Spinal cord (tissue), 10 donors: ENCODE results near the gene THTPA. TPM values are rescaled to one million over a fixed set of nuclear protein-coding genes. Genes with fewer than 3 reads are reported as not detected.

Experiments
- DNase-seq, 6 donors: peaks; one replicate each; pipeline versions ENCODE4 v3.0.0 to v3.0.0-alpha.2; 2013 to 2015; ENCODE audit warnings: low spot score in 6 of 6, low read depth in 4 of 6
- H3K27ac ChIP-seq: one replicate; pipeline ENCODE4 v1.5.1; 2013; ENCODE audit warnings: low read depth, low read length, control low read depth
- H3K27me3 ChIP-seq: one replicate; pipeline ENCODE4 v1.6.1; 2013; ENCODE audit warnings: low read length; ENCODE audit not compliant: control insufficient read depth, insufficient read depth
- H3K36me3 ChIP-seq: one replicate; pipeline ENCODE4 v1.6.1; 2013; ENCODE audit warnings: low read length; ENCODE audit not compliant: control insufficient read depth, insufficient read depth
- H3K4me1 ChIP-seq: one replicate; pipeline ENCODE4 v1.6.1; 2013; ENCODE audit warnings: low read length; ENCODE audit not compliant: control insufficient read depth, insufficient read depth
- H3K4me3 ChIP-seq: one replicate; pipeline ENCODE4 v1.5.1; 2013; ENCODE audit warnings: low read depth, low read length, control low read depth
- H3K9me3 ChIP-seq: one replicate; pipeline ENCODE4 v1.6.1; 2013; ENCODE audit warnings: low read length; ENCODE audit not compliant: control insufficient read depth, insufficient read depth
- WGBS: methylation state at CpG from one replicate; pipeline ENCODE4 v1.1.5; 2013; ENCODE audit warnings: missing lambda C conversion rate; ENCODE audit not compliant: insufficient coverage; 5-methylcytosine and 5-hydroxymethylcytosine counted together
- polyA plus RNA-seq, 2 donors: library from polyadenylated mRNA; unstranded; fragments of 120-200 nt; gene quantifications; one replicate each; pipeline ENCODE4 v1.2.1, GENCODE V29; 2013; ENCODE audit not compliant: insufficient read length in 2 of 2
- total RNA-seq, 2 donors: library from RNA; depleted of rRNA in 1 of 2; stranded (reverse); fragments of 120-200 nt in 1 of 2; fragments of >200 nt in 1 of 2; gene quantifications; one replicate each; pipeline versions ENCODE4 v1.2.3 to v1.2.4, GENCODE V29; 2013 to 2014
- donor health status: healthy.

Gene THTPA
- total and polyA plus RNA-seq, 4 donors: 15.1 to 36.7 (median 26.0) TPM

DNA sequence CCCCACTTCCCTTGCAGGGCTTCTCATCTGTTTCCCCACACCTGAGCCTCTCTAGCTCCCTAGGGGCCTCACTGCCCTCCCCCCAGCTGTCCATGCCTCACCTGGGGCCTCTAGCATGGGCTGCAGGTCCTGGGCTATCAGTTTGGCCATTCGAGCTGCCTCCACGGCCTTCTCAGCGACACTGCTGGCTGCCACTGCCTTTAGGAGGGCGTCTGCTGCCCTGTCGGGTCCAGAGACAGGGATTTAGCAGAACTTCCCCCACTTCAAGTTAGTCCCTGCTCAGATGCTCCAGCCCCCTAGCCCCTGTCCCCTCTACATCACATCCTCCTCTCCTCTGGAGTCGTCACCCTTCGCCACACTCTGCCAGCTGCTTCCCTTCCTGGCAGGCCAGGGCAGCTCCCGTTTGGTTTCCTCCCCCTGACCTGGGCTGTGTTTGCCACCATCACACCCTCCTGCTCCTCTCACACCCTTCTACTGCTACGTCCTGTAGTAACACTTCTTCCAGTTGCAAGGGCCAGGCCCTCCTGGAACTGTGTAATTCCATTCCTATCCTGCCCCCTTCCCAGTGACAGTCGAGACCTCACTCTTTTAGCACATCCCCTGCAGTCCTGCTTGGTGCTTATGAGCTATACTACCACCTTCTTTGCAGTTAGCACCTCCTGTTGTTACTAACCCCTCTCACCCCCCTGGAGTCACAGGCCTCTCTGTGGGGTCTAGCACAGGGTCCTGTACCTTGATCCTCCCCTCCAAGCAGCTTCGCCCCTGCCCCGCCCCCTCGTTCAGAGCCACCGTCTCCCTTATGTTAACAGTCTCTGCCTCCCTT lies 15.8 kb downstream of the THTPA start:
- Histone ChIP-seq H3K4me1 (peaks cover 76% of the 10 kb centered on the region), H3K4me3 (no peak overlapping the region), H3K27ac (no peak overlapping the region), H3K9me3 (no peaks in the 10 kb centered on the region), H3K27me3 (peaks cover 16% of the 10 kb centered on the region), H3K36me3 (peaks cover 40% of the 10 kb centered on the region)
- WGBS: 75% methylated on average over 14 of the region's 14 CpGs
- DNase-seq: peak in 1 of 6 donors; percentile 1

DNA sequence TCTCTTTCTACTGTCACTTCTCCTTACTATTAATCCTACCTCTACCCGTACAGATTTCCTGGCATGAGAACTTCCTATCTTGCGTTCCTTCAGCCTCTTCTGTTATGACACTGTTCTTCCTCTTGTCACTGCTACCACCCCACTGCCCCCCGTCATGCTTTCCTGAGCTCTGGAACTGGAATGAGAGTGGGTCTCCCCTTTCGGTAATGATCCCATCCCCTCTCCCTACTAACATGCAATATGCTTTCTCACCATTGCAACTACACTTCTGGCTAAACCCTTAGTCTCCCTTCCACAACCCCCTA lies 16.4 kb downstream of the THTPA start:
- H3K27ac ChIP-seq: no peak overlapping the region
- peaks cover 22% of the 10 kb centered on the region for H3K27me3 ChIP-seq
- WGBS: 81% methylated on average over 3 of the region's 4 CpGs

DNA sequence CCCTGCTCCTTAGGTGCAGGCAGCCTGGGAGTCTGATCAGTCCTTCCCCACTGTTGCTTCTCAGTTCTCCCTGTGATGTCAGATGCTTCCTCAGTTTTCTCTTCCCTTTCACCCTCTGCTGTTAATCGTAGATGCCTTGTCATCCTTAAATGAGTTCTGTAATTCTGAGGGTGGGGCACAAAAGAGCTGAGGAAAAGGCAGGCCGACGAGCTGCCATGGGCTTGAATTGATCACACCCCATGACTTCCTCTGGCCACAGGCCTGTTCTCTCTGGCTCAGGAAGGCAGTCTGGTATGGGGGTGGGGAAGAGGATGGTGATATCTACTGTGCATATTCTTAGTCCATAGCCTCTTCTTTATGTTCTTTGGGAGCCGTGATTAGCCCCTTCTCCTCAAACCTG lies 16.8 kb downstream of the THTPA start:
- Histone ChIP-seq H3K27me3 (peaks cover 26% of the 10 kb centered on the region), H3K4me1 (peaks cover 75% of the 10 kb centered on the region), H3K4me3 (no peak overlapping the region), H3K9me3 (no peaks in the 10 kb centered on the region), H3K27ac (no peak overlapping the region), H3K36me3 (peaks cover 40% of the 10 kb centered on the region)
- WGBS: no CpG with 5 or more reads among the region's 4 CpGs
- peak in 1 of 6 donors; percentile 3 for DNase-seq

More for the DNA sequence above, 16.4 kb downstream of the THTPA start:
- H3K4me3 ChIP-seq: no peak overlapping the region
- H3K4me1 ChIP-seq: peaks cover 75% of the 10 kb centered on the region
- no peaks in the 10 kb centered on the region for H3K9me3 ChIP-seq
- no peak for DNase-seq
- H3K36me3 ChIP-seq: peaks cover 40% of the 10 kb centered on the region

DNA sequence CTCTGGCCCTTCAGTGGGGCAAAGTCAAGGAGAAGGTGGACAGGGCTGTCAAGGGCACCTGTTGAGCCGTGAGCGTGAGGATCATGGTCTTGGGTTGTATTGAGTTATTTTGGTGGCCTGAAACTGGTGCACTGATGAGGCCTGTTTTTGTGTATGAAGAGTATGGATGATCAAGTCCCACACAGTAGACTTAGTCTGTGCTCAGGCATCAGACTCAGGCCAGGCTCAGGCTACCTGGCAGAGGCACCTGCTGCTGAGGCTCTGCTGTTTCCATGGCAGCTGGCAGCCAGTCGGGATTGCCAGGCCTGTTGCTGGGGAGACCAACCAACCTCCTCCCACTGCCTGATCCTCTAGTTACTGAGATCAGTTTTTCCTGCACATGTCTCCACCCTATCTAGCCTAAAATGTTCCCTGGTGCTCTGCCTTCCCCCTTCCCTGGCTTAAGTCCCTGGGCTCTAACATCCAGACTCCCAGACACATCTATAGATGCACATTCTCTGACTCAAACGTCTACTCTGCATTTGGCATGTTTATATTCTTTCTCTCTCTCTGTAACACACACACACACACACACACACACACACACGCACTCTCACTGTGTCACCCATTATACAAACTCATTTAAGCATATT lies 17.4 kb downstream of the THTPA start:
- H3K27me3 ChIP-seq: peaks cover 32% of the 10 kb centered on the region
- H3K4me3 ChIP-seq: no peak overlapping the region
- peaks cover 76% of the 10 kb centered on the region for H3K4me1 ChIP-seq
- H3K36me3 ChIP-seq: peaks cover 40% of the 10 kb centered on the region
- no peak overlapping the region for H3K27ac ChIP-seq
- no peaks in the 10 kb centered on the region for H3K9me3 ChIP-seq
- DNase-seq: peak in 1 of 6 donors; percentile 15
- WGBS: 46% methylated on average over 5 of the region's 5 CpGs

DNA sequence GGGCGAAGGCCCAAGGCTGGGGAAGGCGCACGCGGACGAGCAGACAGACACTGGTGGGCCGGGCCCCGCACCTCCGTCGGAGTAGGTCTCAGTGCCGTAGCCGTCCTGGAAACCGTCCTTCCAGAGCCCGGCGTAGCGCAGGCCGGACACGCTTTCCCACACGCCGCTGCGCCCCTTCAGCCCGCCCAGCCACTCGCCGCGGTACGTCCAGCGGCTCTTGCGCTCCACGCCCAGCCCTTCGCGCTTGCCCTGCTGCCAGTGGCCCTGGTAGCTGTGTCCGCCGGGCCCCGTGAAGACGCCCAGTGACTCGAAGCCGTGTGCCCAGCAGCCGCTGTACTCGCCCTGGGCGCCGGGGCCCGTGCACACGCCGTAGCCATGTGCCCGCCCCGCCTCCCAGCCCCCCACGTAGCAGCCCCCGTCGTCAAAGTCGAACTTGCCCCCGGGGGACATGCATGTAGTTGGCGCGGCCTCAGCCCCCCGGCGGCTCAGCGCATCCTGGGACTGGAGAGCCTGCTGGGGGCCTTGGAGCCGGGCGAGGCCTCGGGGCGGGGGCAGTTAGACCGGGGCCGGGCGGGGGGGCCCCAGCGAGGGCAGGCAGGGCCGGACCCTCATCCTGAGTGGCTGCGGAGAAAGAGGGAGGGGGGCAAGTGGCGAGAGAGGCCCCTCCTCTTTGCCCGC lies 21.1 kb downstream of the THTPA start:
- H3K9me3 ChIP-seq: no peaks in the 10 kb centered on the region
- H3K4me3 ChIP-seq: peak overlapping the region; percentile 51
- peak in 2 of 6 donors; percentile 60 to 78 for DNase-seq
- peaks cover 54% of the 10 kb centered on the region for H3K4me1 ChIP-seq
- peaks cover 35% of the 10 kb centered on the region for H3K27me3 ChIP-seq
- WGBS: under 1% methylated on average over 59 of the region's 67 CpGs
- peak overlapping the region; percentile 52 for H3K27ac ChIP-seq
- H3K36me3 ChIP-seq: peaks cover 20% of the 10 kb centered on the region

DNA sequence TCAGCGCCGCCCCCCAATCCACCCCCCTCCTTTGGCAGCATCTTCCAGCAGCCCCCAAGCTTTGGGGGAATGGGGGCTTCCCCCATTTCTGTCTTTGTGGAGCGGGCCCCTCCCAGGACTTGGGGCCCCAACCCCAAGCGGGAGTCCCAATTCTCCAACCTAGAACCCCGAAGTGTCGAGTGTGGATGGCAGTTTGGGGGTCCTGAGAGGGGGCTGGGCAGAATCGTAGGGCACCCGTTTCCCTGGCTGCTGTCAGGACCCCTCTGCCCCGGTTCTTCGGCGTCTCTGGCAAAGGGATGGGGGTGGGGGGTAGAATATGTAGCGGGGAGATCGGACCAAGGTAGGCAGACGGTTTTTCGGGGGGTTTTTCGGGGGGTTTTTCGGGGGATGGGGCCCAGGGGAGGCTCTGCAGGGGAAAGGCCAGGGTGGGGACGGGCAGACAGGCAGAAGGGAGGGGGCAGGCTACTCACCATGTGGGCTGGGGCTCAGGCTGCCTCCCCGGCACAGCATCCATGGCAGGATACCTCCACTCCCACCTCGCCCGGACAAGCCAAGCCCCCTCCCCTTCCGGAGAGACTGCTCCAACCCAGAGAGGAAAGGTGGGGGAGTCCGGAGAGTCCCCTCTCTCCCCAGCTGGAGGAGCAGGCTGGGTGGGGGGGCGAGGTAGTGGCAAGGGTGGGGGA lies 21.8 kb downstream of the THTPA start:
- peak in 1 of 6 donors; percentile 90 for DNase-seq
- peak overlapping the region; percentile 51 for H3K4me3 ChIP-seq
- H3K9me3 ChIP-seq: no peaks in the 10 kb centered on the region
- WGBS: 1% methylated on average over 15 of the region's 24 CpGs
- H3K4me1 ChIP-seq: peaks cover 47% of the 10 kb centered on the region
- H3K27ac ChIP-seq: peak overlapping the region; percentile 58
- peaks cover 16% of the 10 kb centered on the region for H3K36me3 ChIP-seq
- peaks cover 35% of the 10 kb centered on the region for H3K27me3 ChIP-seq

DNA sequence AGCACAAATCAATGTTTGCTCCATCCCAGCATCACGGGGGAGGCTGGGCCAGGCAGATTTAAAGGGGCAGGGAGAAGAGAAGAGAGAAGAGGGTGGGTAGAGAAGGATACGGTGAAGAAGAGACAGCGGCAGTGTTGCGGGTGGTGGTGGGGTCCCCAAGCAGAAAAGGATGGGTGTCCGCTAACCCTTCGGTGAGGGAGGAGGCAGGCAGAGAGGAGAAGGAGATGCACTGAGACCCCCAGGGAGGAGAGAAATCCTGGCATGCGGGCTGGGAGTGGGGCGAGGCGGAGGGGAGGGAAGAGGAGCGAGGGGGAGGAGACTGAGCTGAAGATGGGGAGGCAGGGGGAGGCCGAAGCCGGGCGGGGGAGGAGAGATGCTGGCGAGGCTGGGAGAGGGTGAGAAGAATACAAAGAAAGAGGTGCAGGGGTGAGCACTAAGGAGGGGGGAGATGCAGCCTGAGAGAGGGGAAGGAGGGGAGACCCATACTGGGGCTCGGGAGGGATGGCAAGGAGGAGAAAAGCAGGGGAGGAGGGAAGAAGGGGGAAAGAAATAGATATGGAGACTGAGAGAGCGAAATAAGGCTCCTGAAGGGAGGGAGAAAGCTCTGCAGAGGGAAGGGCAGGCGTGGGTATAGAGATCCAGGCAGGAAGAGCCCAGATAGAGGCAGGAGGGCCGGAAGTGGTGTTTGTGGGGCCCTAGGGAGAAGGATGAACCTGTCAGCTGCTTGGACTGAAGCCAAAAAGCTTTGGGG lies 22.7 kb downstream of the THTPA start, which contains the start of gene JPH4:
Gene JPH4, minus strand, starts transcription at position 231 of the 751 bp plus-strand sequence. CDS start 1,337 bp downstream, outside the sequence.
- Histone ChIP-seq H3K27me3 (peaks cover 35% of the 10 kb centered on the region), H3K27ac (peak within 1 kb of the TSS; percentile 71)
- DNase-seq: peak in 5 of 6 donors; percentile 63 to 99 (median 78)

DNA sequence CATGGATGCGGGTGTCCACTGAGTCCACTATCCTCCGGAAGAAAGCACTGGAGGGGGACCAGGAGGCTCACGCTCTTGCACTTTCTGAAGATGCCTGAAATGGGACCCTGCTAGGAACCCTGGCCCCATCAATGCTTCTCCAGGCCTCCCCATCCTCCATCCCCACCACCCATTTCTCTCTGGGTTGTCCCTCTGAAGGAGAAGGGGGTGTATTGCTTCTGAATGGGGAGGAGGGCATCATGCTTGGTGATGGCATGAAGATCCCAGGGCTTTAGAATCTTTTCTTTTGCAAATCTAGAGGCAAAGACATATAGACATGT lies 23.2 kb downstream of the THTPA start:
- peak in 1 of 6 donors; percentile 38 for DNase-seq
- Histone ChIP-seq H3K9me3 (no peaks in the 10 kb centered on the region), H3K36me3 (peaks cover 8% of the 10 kb centered on the region), H3K4me3 (peak overlapping the region; percentile 27), H3K27me3 (peaks cover 35% of the 10 kb centered on the region), H3K4me1 (peaks cover 37% of the 10 kb centered on the region), H3K27ac (peak overlapping the region; percentile 71)
- WGBS: 13% methylated on average over 2 of the region's 3 CpGs

More for the DNA sequence above, 22.7 kb downstream of the THTPA start, which contains the start of gene JPH4:
- H3K9me3 ChIP-seq: no peaks in the 10 kb centered on the region
- peaks cover 8% of the 10 kb centered on the region for H3K36me3 ChIP-seq
- 2% methylated on average over 17 of the region's 18 CpGs for WGBS
- peak within 1 kb of the TSS; percentile 51 for H3K4me3 ChIP-seq
- peaks cover 40% of the 10 kb centered on the region for H3K4me1 ChIP-seq

DNA sequence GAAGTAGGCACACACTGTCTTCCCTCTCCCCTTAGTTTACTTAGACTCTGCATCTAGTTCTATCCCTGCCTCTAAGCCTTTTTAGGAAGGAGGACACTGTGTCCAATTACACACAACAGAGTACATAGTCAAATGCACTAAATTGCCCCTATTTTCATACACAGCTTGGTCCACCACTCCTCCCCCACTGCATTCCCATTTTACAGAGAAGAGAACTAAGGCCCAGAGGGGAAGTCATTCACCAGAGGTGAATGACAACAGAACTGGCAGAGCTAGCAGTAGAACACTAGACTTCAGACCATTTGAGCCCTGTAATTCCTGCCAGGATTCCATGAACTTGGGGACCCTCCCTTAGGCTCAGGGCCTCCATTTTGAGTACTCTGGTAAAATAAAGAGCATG lies 23.7 kb downstream of the THTPA start:
- peak in 1 of 6 donors; percentile 1 for DNase-seq
- Histone ChIP-seq H3K9me3 (no peaks in the 10 kb centered on the region), H3K4me1 (peaks cover 37% of the 10 kb centered on the region), H3K4me3 (no peak overlapping the region), H3K27me3 (peaks cover 35% of the 10 kb centered on the region), H3K27ac (no peak overlapping the region), H3K36me3 (peaks cover 8% of the 10 kb centered on the region)
